A549 (cell line): Measurements from ENCODE around the gene HIVEP3. TPM values are rescaled to one million over a fixed set of nuclear protein-coding genes. Genes with fewer than 3 reads are reported as not detected.

Experiments used
- ATAC-seq, 2 experiments: fragments of 200-7000 bp in 1 of 2; fragments of >200 bp in 1 of 2; cut with Nextera tagmentation in 1 of 2; cut with Tn5 transposase in 1 of 2; 3 replicates each; pipeline versions ENCODE4 v1.8.0 to v1.9.1; 2018 to 2020; ENCODE audit warnings: mild to moderate bottlenecking in 1 of 2, moderate library complexity in 1 of 2
- CTCF ChIA-PET: fragments of 300-600 bp; sonication (Branson Sonifier 250); formaldehyde crosslinking; extraction: SDS; loops from one replicate; lab custom pipeline; 2021; ENCODE audit warnings: antibody characterized with exemption, inconsistent platforms; lab: Yijun Ruan, JAX
- POLR2A ChIA-PET: fragments of 350-600 bp; formaldehyde crosslinking; extraction: SDS; loops from one replicate; lab custom pipeline; 2021; ENCODE audit warnings: antibody characterized with exemption, inconsistent platforms; lab: Yijun Ruan, JAX
- DNase-seq, 2 experiments: peaks; one replicate each; pipeline versions ENCODE4 v3.0.0 to v3.0.0-alpha.2; 2011 to 2016; ENCODE audit warnings: low read depth in 1 of 2, low spot score in 1 of 2
- FAIRE-seq: peaks from 2 replicates; lab custom pipeline; 2011; peaks lifted over from hg19 to GRCh38; lab: Jason Lieb, UNC
- H3K27ac ChIP-seq, 2 experiments: fragments of >200 bp; sonication (Bioruptor Twin); formaldehyde crosslinking; 3 replicates each; pipeline ENCODE4 v1.5.1; 2016 to 2017
- H3K4me1 ChIP-seq: fragments of >200 bp; sonication (Bioruptor Twin); formaldehyde crosslinking; 3 replicates; pipeline ENCODE4 v1.6.1; 2016
- H3K4me2 ChIP-seq: fragments of >200 bp; sonication (Bioruptor Twin); formaldehyde crosslinking; 3 replicates; pipeline ENCODE4 v1.6.1; 2016
- H3K4me3 ChIP-seq: fragments of >200 bp; sonication (Bioruptor Twin); formaldehyde crosslinking; 3 replicates; pipeline ENCODE4 v1.5.1; 2016
- H3K9me3 ChIP-seq: fragments of >200 bp; sonication (Bioruptor Twin); formaldehyde crosslinking; 3 replicates; pipeline ENCODE4 v1.6.1; 2016
- ATOH8 ChIP-seq: fragments of 250-450 bp; sonication (Bioruptor Pico); IDR thresholded peaks from 2 replicates; pipeline ENCODE4 v1.5.0; 2020; ENCODE audit warnings: low read depth, mild to moderate bottlenecking, moderate library complexity
- BHLHE40 ChIP-seq: IDR thresholded peaks from 2 replicates; pipeline ENCODE4 v1.6.1; 2012; ENCODE audit warnings: low read depth, low read length, inconsistent platforms
- CBX8 ChIP-seq: fragments of 200-600 bp; sonication (generic); IDR thresholded peaks from 2 replicates; pipeline ENCODE4 v1.6.1; 2016
- CEBPB ChIP-seq, 2 experiments: fragments of >200 bp in 1 of 2; sonication (Bioruptor Twin) in 1 of 2; formaldehyde crosslinking in 1 of 2; IDR thresholded peaks; 2 replicates each; pipeline ENCODE4 v1.6.1; 2012 to 2016
- CHD2 ChIP-seq: fragments of 150-350 bp; IDR thresholded peaks from 2 replicates; pipeline ENCODE4 v1.6.1; 2014; ENCODE audit warnings: low read length; ENCODE audit not compliant: partially characterized antibody
- CHD4 ChIP-seq: fragments of 200-600 bp; sonication (generic); IDR thresholded peaks from 2 replicates; pipeline ENCODE4 v1.6.1; 2016; ENCODE audit warnings: antibody characterized with exemption, mild to moderate bottlenecking, borderline replicate concordance
- EHF ChIP-seq: fragments of 250-450 bp; sonication (Bioruptor Pico); IDR thresholded peaks from 2 replicates; pipeline ENCODE4 v1.5.0; 2020; ENCODE audit warnings: mild to moderate bottlenecking
- EP300 ChIP-seq, 2 experiments: fragments of >200 bp; sonication (Bioruptor Twin); formaldehyde crosslinking; IDR thresholded peaks; 2 replicates in 1 of 2; 3 replicates in 1 of 2; pipeline ENCODE4 v1.6.1; 2016 to 2017
- FOSL2 ChIP-seq, 2 experiments: fragments of 450-650 bp in 1 of 2; fragments of >200 bp in 1 of 2; sonication (Bioruptor Twin) in 1 of 2; formaldehyde crosslinking; IDR thresholded peaks; 2 replicates each; pipeline versions ENCODE4 v1.5.0 to v1.6.1; 2016 to 2020; ENCODE audit warnings: mild to moderate bottlenecking in 1 of 2, moderate library complexity in 1 of 2
- GATA3 ChIP-seq: IDR thresholded peaks from 2 replicates; pipeline ENCODE4 v1.6.1; 2012; ENCODE audit warnings: borderline replicate concordance
- HES2 ChIP-seq: fragments of >200 bp; sonication (Bioruptor Twin); formaldehyde crosslinking; IDR thresholded peaks from 2 replicates; pipeline ENCODE4 v1.6.1; 2016
- JUN ChIP-seq, 2 experiments: fragments of >200 bp; sonication (Bioruptor Twin); formaldehyde crosslinking; IDR thresholded peaks; 2 replicates in 1 of 2; 3 replicates in 1 of 2; pipeline ENCODE4 v1.6.1; 2016 to 2017
- JUNB ChIP-seq: fragments of >200 bp; sonication (Bioruptor Twin); formaldehyde crosslinking; IDR thresholded peaks from 2 replicates; pipeline ENCODE4 v1.6.1; 2016
- MAX ChIP-seq: IDR thresholded peaks from 2 replicates; pipeline ENCODE4 v1.6.1; 2012
- MYC ChIP-seq: IDR thresholded peaks from 2 replicates; pipeline ENCODE4 v1.6.1; 2012; ENCODE audit warnings: mild to moderate bottlenecking, inconsistent platforms, low read length, improper control_type of control experiment, borderline replicate concordance
- NPAS2 ChIP-seq: fragments of 250-450 bp; sonication (Bioruptor Pico); IDR thresholded peaks from 2 replicates; pipeline ENCODE4 v1.8.0; 2022; ENCODE audit warnings: mild to moderate bottlenecking, moderate library complexity, borderline replicate concordance
- PHF8 ChIP-seq: fragments of 200-600 bp; sonication (generic); IDR thresholded peaks from 2 replicates; pipeline ENCODE4 v1.6.1; 2016; ENCODE audit warnings: low read depth, mild to moderate bottlenecking, antibody characterized with exemption, moderate library complexity, borderline replicate concordance
- POLR2AphosphoS2 ChIP-seq: conservative IDR thresholded peaks from 2 replicates; pipeline ENCODE4 v1.6.1; 2012; ENCODE audit warnings: low read length, improper control_type of control experiment, inconsistent platforms
- RAD21 ChIP-seq, 2 experiments: fragments of >200 bp in 1 of 2; sonication (Bioruptor Twin) in 1 of 2; formaldehyde crosslinking in 1 of 2; IDR thresholded peaks in 1 of 2; conservative IDR thresholded peaks in 1 of 2; 2 replicates in 1 of 2; 3 replicates in 1 of 2; pipeline ENCODE4 v1.6.1; 2012 to 2018; ENCODE audit warnings: inconsistent platforms in 1 of 2
- RARB ChIP-seq: fragments of 250-450 bp; sonication (Bioruptor Pico); IDR thresholded peaks from 2 replicates; pipeline ENCODE4 v1.8.0; 2021; ENCODE audit warnings: mild to moderate bottlenecking, moderate library complexity
- RCOR1 ChIP-seq: fragments of 150-350 bp; IDR thresholded peaks from 2 replicates; pipeline ENCODE4 v1.6.1; 2014; ENCODE audit warnings: antibody characterized with exemption, low read length, low read depth
- REST ChIP-seq: fragments of 200-600 bp; sonication (generic); IDR thresholded peaks from 2 replicates; pipeline ENCODE4 v1.6.1; 2016; ENCODE audit warnings: antibody characterized with exemption, mild to moderate bottlenecking, moderate library complexity
- RFX5 ChIP-seq: fragments of 450-650 bp; IDR thresholded peaks from 2 replicates; pipeline ENCODE4 v1.7.1; 2014; ENCODE audit warnings: antibody characterized with exemption, mild to moderate bottlenecking, moderate library complexity
- RNF2 ChIP-seq: fragments of 200-600 bp; sonication (generic); IDR thresholded peaks from 2 replicates; pipeline ENCODE4 v1.6.1; 2016; ENCODE audit warnings: low read depth, mild to moderate bottlenecking, antibody characterized with exemption, moderate library complexity, borderline replicate concordance
- SMC3 ChIP-seq: fragments of >200 bp; sonication (Bioruptor Twin); formaldehyde crosslinking; IDR thresholded peaks from 3 replicates; pipeline ENCODE4 v1.6.1; 2018; ENCODE audit warnings: inconsistent platforms
- SREBF2 ChIP-seq: fragments of 450-650 bp; IDR thresholded peaks from 2 replicates; pipeline ENCODE4 v1.6.1; 2014; ENCODE audit warnings: mild to moderate bottlenecking, moderate library complexity
- TP53 ChIP-seq: fragments of 250-450 bp; sonication (Bioruptor Pico); IDR thresholded peaks from 2 replicates; pipeline ENCODE4 v1.5.0; 2021; ENCODE audit warnings: mild to moderate bottlenecking, moderate library complexity
- ZC3H11A ChIP-seq: fragments of 450-650 bp; IDR thresholded peaks from 2 replicates; pipeline ENCODE4 v1.6.1; 2014; ENCODE audit warnings: antibody characterized with exemption, mild to moderate bottlenecking
- ZFP36 ChIP-seq: fragments of 450-650 bp; IDR thresholded peaks from 2 replicates; pipeline ENCODE4 v1.6.1; 2014; ENCODE audit warnings: borderline replicate concordance; ENCODE audit not compliant: partially characterized antibody
- WGBS: methylation state at CpG from one replicate; pipeline ENCODE4 v1.1.6; 2017; ENCODE audit errors: missing lambda C conversion rate; 5-methylcytosine and 5-hydroxymethylcytosine counted together
- polyA plus RNA-seq, 4 experiments: library from polyadenylated mRNA; depleted of rRNA in 3 of 4; stranded (reverse); fragments of >200 nt; fragmentation: RNase III in 1 of 4; extraction: RNeasy Plus Mini Kit Qiagen cat#74134 plus additional on column Dnase treatment in 1 of 4; gene quantifications; 2 replicates in 3 of 4; 3 replicates in 1 of 4; pipeline ENCODE4 v1.2.3, GENCODE V29; 2011 to 2017

HIVEP3 gene
- polyA plus RNA-seq, 2 of the 4 experiments (the other 2 are of a cell fraction), result 1.5 to 2.0 TPM

- POLR2A ChIA-PET, result interaction anchor here (2.4 kb wide), 1 partner anchor 51 kb away, joined by 9 read pairs; no protein-coding TSS in a partner anchor
- CTCF ChIA-PET, result interaction anchor here (1.1 to 3.3 kb wide), 2 partner anchors 53 to 289 kb away, joined by 4 to 8 read pairs; no protein-coding TSS in a partner anchor
- WGBS, result 95% methylated on average over 4 of the region's 4 CpGs
These were observed 55.0 kb downstream of the HIVEP3 start for GRCh38 chr1:41863718-41864117.

GRCh38 chr1:41862384-41863221, 56.1 kb downstream of the HIVEP3 start:
- Histone ChIP-seq H3K4me3 (peak overlapping the region; percentile 20; the same call in 1 of the 3 replicates), H3K9me3 (no peaks in the 10 kb centered on the region), H3K4me2 (peak overlapping the region; percentile 82), H3K4me1 (peaks cover 49% of the 10 kb centered on the region), H3K27ac (peak overlapping the region; percentile 84 to 87)
- 3% methylated on average over 7 of the region's 7 CpGs for WGBS
- FAIRE-seq (no peak), DNase-seq (peak; percentile 49 to 86), ATAC-seq (peak; percentile 89 to 90)
- ChIA-PET CTCF (interaction anchor here (0.6 to 3.3 kb wide), 7 partner anchors 27 to 339 kb away, joined by 3 to 10 read pairs (median 3); no protein-coding TSS in a partner anchor), POLR2A (interaction anchor here (1.0 to 2.4 kb wide), 3 partner anchors 29 to 56 kb away, joined by 3 to 9 read pairs (median 8); partner anchors contain the start of gene HIVEP3)
- TF ChIP-seq ATOH8 (CRISPR knock-in tag) (no peak), NPAS2 (CRISPR knock-in tag) (no peak), ZC3H11A (no peak), MAX (peak; percentile 77), CBX8 (no peak), SMC3 (no peak), CHD4 (no peak), GATA3 (peak; percentile 70; the same call in 1 of the 2 replicates), JUN (IDR thresholded peaks at IDR 0.05) (no peak; a peak in 2 of 5 replicates), CHD2 (no peak), CEBPB (IDR thresholded peaks at IDR 0.05) (peak in 1 of 2 experiments; percentile 12; a peak in 1 of 4 replicates), RFX5 (no peak), TP53 (CRISPR knock-in tag) (no peak), EP300 (IDR thresholded peaks at IDR 0.05) (peak; percentile 53 to 56; a peak in 2 of 5 replicates), RARB (CRISPR knock-in tag) (no peak), BHLHE40 (no peak)

More at GRCh38 chr1:41863718-41864117, 55.0 kb downstream of the HIVEP3 start:
- H3K4me2 ChIP-seq, result peak overlapping the region; percentile 82
- FAIRE-seq (no peak), DNase-seq (no peak), ATAC-seq (no peak)
- no peak overlapping the region for H3K4me3 ChIP-seq
- peak overlapping the region; percentile 84 to 87 for H3K27ac ChIP-seq
- no peaks in the 10 kb centered on the region for H3K9me3 ChIP-seq
- TF ChIP-seq RAD21 (conservative IDR thresholded peaks at IDR 0.05 in 1 of 2, IDR thresholded peaks at IDR 0.05 in 1 of 2) (no peak), GATA3 (no peak), RCOR1 (no peak), CHD2 (no peak), RNF2 (no peak), EP300 (IDR thresholded peaks at IDR 0.05) (no peak), PHF8 (no peak), ZFP36 (no peak), SREBF2 (no peak), HES2 (no peak), MAX (no peak), MYC (no peak), POLR2AphosphoS2 (no peak), REST (no peak), EHF (CRISPR knock-in tag) (no peak), RFX5 (no peak), JUNB (no peak), FOSL2 (IDR thresholded peaks at IDR 0.05) (no peak), FOSL2 (CRISPR knock-in tag; IDR thresholded peaks at IDR 0.05) (no peak)
- TF ChIP-seq, all 56 proteins: peak for 0
- H3K4me1 ChIP-seq, result peaks cover 49% of the 10 kb centered on the region
